Adipocyte (in vitro differentiated cells): ENCODE data around the gene ZFHX2.

Source experiments
- DNase-seq: peaks from one replicate; pipeline ENCODE4 v3.0.0-alpha.2; 2015; ENCODE audit warnings: low read depth
- H3K27me3 ChIP-seq: replicated peaks from 2 replicates; pipeline ENCODE4 v1.7.0; 2013; ENCODE audit warnings: mild to moderate bottlenecking, low read length, moderate library complexity; ENCODE audit not compliant: control insufficient read depth, insufficient read depth
- H3K36me3 ChIP-seq: 2 replicates; pipeline ENCODE4 v1.7.0; 2013; ENCODE audit warnings: low read length, mild to moderate bottlenecking, moderate library complexity; ENCODE audit not compliant: control insufficient read depth, insufficient read depth, severe bottlenecking
- H3K4me1 ChIP-seq: 2 replicates; pipeline ENCODE4 v1.7.0; 2013; ENCODE audit warnings: mild to moderate bottlenecking, low read length, moderate library complexity; ENCODE audit not compliant: control insufficient read depth, insufficient read depth
- H3K4me3 ChIP-seq: 2 replicates; pipeline ENCODE4 v1.7.0; 2013; ENCODE audit warnings: mild to moderate bottlenecking, low read length, moderate library complexity
- H3K9ac ChIP-seq: 2 replicates; pipeline ENCODE4 v1.7.0; 2013; ENCODE audit warnings: mild to moderate bottlenecking, low read length, moderate library complexity
- H3K9me3 ChIP-seq: 2 replicates; pipeline ENCODE4 v1.7.0; 2013; ENCODE audit warnings: mild to moderate bottlenecking, low read length, moderate library complexity; ENCODE audit not compliant: control insufficient read depth

Gene ZFHX2

GRCh38 chr14:23580948-23581281, 29.4 kb upstream of the ZFHX2 start:
- DNase-seq: no peak

GRCh38 chr14:23580152-23580926, 28.8 kb upstream of the ZFHX2 start:
- Histone ChIP-seq H3K9ac (no peak overlapping the region), H3K4me3 (no peak overlapping the region), H3K9me3 (no peaks in the 10 kb centered on the region), H3K4me1 (no peaks in the 10 kb centered on the region), H3K36me3 (no peaks in the 10 kb centered on the region), H3K27me3 (peaks cover 49% of the 10 kb centered on the region)
- no peak for DNase-seq

More at GRCh38 chr14:23580948-23581281, 29.4 kb upstream of the ZFHX2 start:
- no peak overlapping the region for H3K4me3 ChIP-seq
- H3K9me3 ChIP-seq: no peaks in the 10 kb centered on the region
- H3K36me3 ChIP-seq: no peaks in the 10 kb centered on the region
- H3K4me1 ChIP-seq: no peaks in the 10 kb centered on the region
- no peak overlapping the region for H3K9ac ChIP-seq
- peaks cover 47% of the 10 kb centered on the region for H3K27me3 ChIP-seq

- Histone ChIP-seq H3K36me3 (no peaks in the 10 kb centered on the region), H3K27me3 (peaks cover 55% of the 10 kb centered on the region), H3K4me1 (no peaks in the 10 kb centered on the region), H3K4me3 (no peak overlapping the region), H3K9me3 (no peaks in the 10 kb centered on the region), H3K9ac (no peak overlapping the region)
- no peak for DNase-seq
Observed at GRCh38 chr14:23579739-23580138, 28.2 kb upstream of the ZFHX2 start.

GRCh38 chr14:23579311-23579630, 27.7 kb upstream of the ZFHX2 start:
- Histone ChIP-seq H3K9me3 (no peaks in the 10 kb centered on the region), H3K36me3 (no peaks in the 10 kb centered on the region), H3K9ac (no peak overlapping the region), H3K4me3 (no peak overlapping the region), H3K4me1 (no peaks in the 10 kb centered on the region), H3K27me3 (peaks cover 55% of the 10 kb centered on the region)
- no peak for DNase-seq

GRCh38 chr14:23578560-23579310, 27.2 kb upstream of the ZFHX2 start, which contains the start of gene JPH4:
JPH4 (minus strand) TSS chr14:23578790; CDS start chr14:23577453, 1,337 bp downstream.
- Histone ChIP-seq H3K9me3 (no peaks in the 10 kb centered on the region), H3K4me3 (no peak within 1 kb of the TSS), H3K27me3 (peaks cover 55% of the 10 kb centered on the region), H3K9ac (no peak within 1 kb of the TSS), H3K36me3 (no peaks in the 10 kb centered on the region), H3K4me1 (no peaks in the 10 kb centered on the region)
- DNase-seq: no peak

GRCh38 chr14:23577710-23578392, 26.3 kb upstream of the ZFHX2 start:
- peaks cover 49% of the 10 kb centered on the region for H3K27me3 ChIP-seq
- DNase-seq: no peak

GRCh38 chr14:23577004-23577681, 25.6 kb upstream of the ZFHX2 start:
- no peak overlapping the region for H3K4me3 ChIP-seq

More at GRCh38 chr14:23577710-23578392, 26.3 kb upstream of the ZFHX2 start:
- H3K9me3 ChIP-seq: no peaks in the 10 kb centered on the region
- no peaks in the 10 kb centered on the region for H3K4me1 ChIP-seq
- no peak overlapping the region for H3K9ac ChIP-seq
- no peak overlapping the region for H3K4me3 ChIP-seq
- no peaks in the 10 kb centered on the region for H3K36me3 ChIP-seq

GRCh38 chr14:23573384-23574015, 21.9 kb upstream of the ZFHX2 start:
- H3K4me1 ChIP-seq: no peaks in the 10 kb centered on the region
- H3K4me3 ChIP-seq: no peak overlapping the region
- H3K9ac ChIP-seq: no peak overlapping the region
- DNase-seq: no peak
- peaks cover 37% of the 10 kb centered on the region for H3K27me3 ChIP-seq
- no peaks in the 10 kb centered on the region for H3K9me3 ChIP-seq
- H3K36me3 ChIP-seq: no peaks in the 10 kb centered on the region

More at GRCh38 chr14:23577004-23577681, 25.6 kb upstream of the ZFHX2 start:
- no peaks in the 10 kb centered on the region for H3K36me3 ChIP-seq
- peak; percentile 15 for DNase-seq
- H3K27me3 ChIP-seq: peaks cover 42% of the 10 kb centered on the region
- no peaks in the 10 kb centered on the region for H3K9me3 ChIP-seq
- H3K4me1 ChIP-seq: no peaks in the 10 kb centered on the region
- no peak overlapping the region for H3K9ac ChIP-seq

GRCh38 chr14:23572836-23573235, 21.3 kb upstream of the ZFHX2 start:
- H3K9ac ChIP-seq: no peak overlapping the region
- no peak overlapping the region for H3K4me3 ChIP-seq
- H3K36me3 ChIP-seq: no peaks in the 10 kb centered on the region
- no peaks in the 10 kb centered on the region for H3K4me1 ChIP-seq
- peaks cover 33% of the 10 kb centered on the region for H3K27me3 ChIP-seq
- H3K9me3 ChIP-seq: no peaks in the 10 kb centered on the region
- DNase-seq: no peak

- Histone ChIP-seq H3K4me3 (no peak overlapping the region), H3K27me3 (peaks cover 30% of the 10 kb centered on the region), H3K9ac (no peak overlapping the region), H3K36me3 (no peaks in the 10 kb centered on the region), H3K4me1 (no peaks in the 10 kb centered on the region), H3K9me3 (no peaks in the 10 kb centered on the region)
- no peak for DNase-seq
Observed at GRCh38 chr14:23572524-23572828, 20.9 kb upstream of the ZFHX2 start.
